ENCODE results near the gene IGDCC3. TPM values are rescaled to one million over a fixed set of nuclear protein-coding genes. Genes with fewer than 3 reads are reported as not detected.
A peak's percentile ranks its signal among the peaks of the same experiment; 100 is the strongest.

IGDCC3 gene
- total RNA-seq, 2 donors from 2014 or later = not detected

- no peak overlapping the region for H3K4me3 ChIP-seq
- TF ChIP-seq CTCF (IDR thresholded peaks at IDR 0.05) (no peak), POLR2A (IDR thresholded peaks at IDR 0.05) (no peak)
- DNase-seq = no peak
- ATAC-seq = no peak
- 77 to 81% methylated on average over 8 of the region's 8 CpGs for WGBS, 2 donors
- no peaks in the 10 kb centered on the region for H3K36me3 ChIP-seq (replicated peaks in 1 of 2; ENCODE audit: insufficient read depth in 1 of 2, low read depth in 2 of 2)
- intact Hi-C loops (cut with DNase I) = no loop called here
- no peak overlapping the region for H3K27ac ChIP-seq
- H3K9me3 ChIP-seq = no peaks in the 10 kb centered on the region
- no peaks in the 10 kb centered on the region for H3K27me3 ChIP-seq
- H3K4me1 ChIP-seq = peaks cover 25% of the 10 kb centered on the region
These were observed 39.1 kb upstream of the IGDCC3 start for GRCh38 chr15:65416845-65417416.

- ATAC-seq (peak; percentile 72), DNase-seq (peak; percentile 50 to 79 (median 67))
- H3K27me3 ChIP-seq = no peaks in the 10 kb centered on the region
- no peaks in the 10 kb centered on the region for H3K36me3 ChIP-seq (replicated peaks in 1 of 2; ENCODE audit: insufficient read depth in 1 of 2, low read depth in 2 of 2)
- intact Hi-C loops (cut with DNase I) = no loop called here
- H3K9me3 ChIP-seq = no peaks in the 10 kb centered on the region
- 24 to 33% methylated on average over 8 to 14 of the region's 14 CpGs for WGBS, 2 donors
- H3K4me1 ChIP-seq = peaks cover 21% of the 10 kb centered on the region
- no peak for TF ChIP-seq POLR2A (IDR thresholded peaks at IDR 0.05)
- peak in 3 of 7 experiments; percentile 8 to 32 (median 16) for TF ChIP-seq CTCF (IDR thresholded peaks at IDR 0.05)
- H3K4me3 ChIP-seq = no peak overlapping the region
- peak overlapping the region in 3 of 4 donors; percentile 42 to 64 (median 60) for H3K27ac ChIP-seq
These were observed 37.2 kb upstream of the IGDCC3 start for GRCh38 chr15:65414841-65415621.

- DNase-seq (no peak), ATAC-seq (no peak)
- Histone ChIP-seq H3K4me3 (no peak overlapping the region), H3K9me3 (no peaks in the 10 kb centered on the region), H3K27ac (no peak overlapping the region), H3K4me1 (peaks cover 21% of the 10 kb centered on the region), H3K36me3 (replicated peaks in 1 of 2; ENCODE audit: insufficient read depth in 1 of 2, low read depth in 2 of 2) (no peaks in the 10 kb centered on the region), H3K27me3 (no peaks in the 10 kb centered on the region)
- WGBS, 2 donors = 86 to 92% methylated on average over 3 to 6 of the region's 6 CpGs
- TF ChIP-seq POLR2A (IDR thresholded peaks at IDR 0.05) (no peak), CTCF (IDR thresholded peaks at IDR 0.05) (no peak)
- intact Hi-C loops (cut with DNase I) = no loop called here
These were observed 36.0 kb upstream of the IGDCC3 start for GRCh38 chr15:65413760-65414144.

- DNase-seq = no peak
These were observed 35.4 kb upstream of the IGDCC3 start for GRCh38 chr15:65413051-65413759.

More at GRCh38 chr15:65413051-65413759, 35.4 kb upstream of the IGDCC3 start:
- no peak overlapping the region for H3K4me3 ChIP-seq
- TF ChIP-seq POLR2A (IDR thresholded peaks at IDR 0.05) = no peak
- no peak for TF ChIP-seq CTCF (IDR thresholded peaks at IDR 0.05)
- H3K36me3 ChIP-seq (replicated peaks in 1 of 2; ENCODE audit: insufficient read depth in 1 of 2, low read depth in 2 of 2) = no peaks in the 10 kb centered on the region
- peaks cover 21% of the 10 kb centered on the region for H3K4me1 ChIP-seq
- intact Hi-C loops (cut with DNase I) = no loop called here
- ATAC-seq = no peak
- no peaks in the 10 kb centered on the region for H3K27me3 ChIP-seq
- H3K9me3 ChIP-seq = no peaks in the 10 kb centered on the region
- H3K27ac ChIP-seq = no peak overlapping the region

Measured in body of pancreas (tissue), 4 donors.